Uterus (tissue), 2 donors: ENCODE results near the gene MRGPRF.

Source experiments
- CTCF ChIP-seq, 4 experiments: fragments of 200-600 bp in 2 of 4; fragments of 450-650 bp in 2 of 4; sonication (generic) in 2 of 4; IDR thresholded peaks; one replicate each; pipeline ENCODE4 v1.5.1; 2016 to 2019; ENCODE audit warnings: antibody characterized with exemption in 4 of 4, mild to moderate bottlenecking in 2 of 4, moderate library complexity in 1 of 4
- POLR2A ChIP-seq, 2 donors: fragments of 450-650 bp; IDR thresholded peaks; one replicate each; pipeline ENCODE4 v1.6.1; 2016; ENCODE audit warnings: antibody characterized with exemption in 2 of 2, mild to moderate bottlenecking in 1 of 2, moderate library complexity in 1 of 2

- TF ChIP-seq CTCF (IDR thresholded peaks at IDR 0.05) (no peak), POLR2A (IDR thresholded peaks at IDR 0.05) (no peak)
Measured at GRCh38 chr11:69050592-69051380, 37.7 kb upstream of the MRGPRF start.
